ENCODE measurements around the gene VPS8.

DNA sequence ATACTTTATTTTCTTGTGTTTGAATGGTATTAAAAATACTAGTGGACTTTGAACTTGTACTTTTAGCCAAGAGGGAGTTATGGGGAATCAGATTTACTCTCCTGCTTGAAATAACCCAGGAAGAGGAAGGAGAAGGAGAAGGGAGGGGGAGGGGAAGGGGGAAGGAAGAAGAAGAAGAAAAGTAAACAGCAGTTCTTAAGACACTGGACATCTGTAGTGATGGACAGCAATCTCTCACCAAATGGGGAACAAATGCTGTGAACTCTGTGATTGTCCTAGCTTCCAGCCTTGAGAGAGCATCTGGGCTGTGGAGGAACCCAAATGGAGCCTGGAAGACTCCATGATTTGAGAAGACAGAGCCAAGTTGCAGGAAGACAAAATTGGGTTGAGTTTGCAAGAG, 52.0 kb downstream of the VPS8 start:
- TF ChIP-seq POLR2A (IDR thresholded peaks at IDR 0.05): no peak
- TF ChIP-seq, protein P1, sequence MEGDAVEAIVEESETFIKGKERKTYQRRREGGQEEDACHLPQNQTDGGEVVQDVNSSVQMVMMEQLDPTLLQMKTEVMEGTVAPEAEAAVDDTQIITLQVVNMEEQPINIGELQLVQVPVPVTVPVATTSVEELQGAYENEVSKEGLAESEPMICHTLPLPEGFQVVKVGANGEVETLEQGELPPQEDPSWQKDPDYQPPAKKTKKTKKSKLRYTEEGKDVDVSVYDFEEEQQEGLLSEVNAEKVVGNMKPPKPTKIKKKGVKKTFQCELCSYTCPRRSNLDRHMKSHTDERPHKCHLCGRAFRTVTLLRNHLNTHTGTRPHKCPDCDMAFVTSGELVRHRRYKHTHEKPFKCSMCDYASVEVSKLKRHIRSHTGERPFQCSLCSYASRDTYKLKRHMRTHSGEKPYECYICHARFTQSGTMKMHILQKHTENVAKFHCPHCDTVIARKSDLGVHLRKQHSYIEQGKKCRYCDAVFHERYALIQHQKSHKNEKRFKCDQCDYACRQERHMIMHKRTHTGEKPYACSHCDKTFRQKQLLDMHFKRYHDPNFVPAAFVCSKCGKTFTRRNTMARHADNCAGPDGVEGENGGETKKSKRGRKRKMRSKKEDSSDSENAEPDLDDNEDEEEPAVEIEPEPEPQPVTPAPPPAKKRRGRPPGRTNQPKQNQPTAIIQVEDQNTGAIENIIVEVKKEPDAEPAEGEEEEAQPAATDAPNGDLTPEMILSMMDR (IDR thresholded peaks at IDR 0.05): no peak
